HG02885 (cell line): Measurements from ENCODE around the gene JUN.

Experiments
- ATAC-seq: cut with Tn5 transposase; IDR thresholded peaks from one replicate; pipeline ENCODE4 v1.9.1; 2021; ENCODE audit warnings: mild to moderate bottlenecking; ENCODE audit not compliant: unreplicated experiment, poor library complexity

JUN gene

DNA sequence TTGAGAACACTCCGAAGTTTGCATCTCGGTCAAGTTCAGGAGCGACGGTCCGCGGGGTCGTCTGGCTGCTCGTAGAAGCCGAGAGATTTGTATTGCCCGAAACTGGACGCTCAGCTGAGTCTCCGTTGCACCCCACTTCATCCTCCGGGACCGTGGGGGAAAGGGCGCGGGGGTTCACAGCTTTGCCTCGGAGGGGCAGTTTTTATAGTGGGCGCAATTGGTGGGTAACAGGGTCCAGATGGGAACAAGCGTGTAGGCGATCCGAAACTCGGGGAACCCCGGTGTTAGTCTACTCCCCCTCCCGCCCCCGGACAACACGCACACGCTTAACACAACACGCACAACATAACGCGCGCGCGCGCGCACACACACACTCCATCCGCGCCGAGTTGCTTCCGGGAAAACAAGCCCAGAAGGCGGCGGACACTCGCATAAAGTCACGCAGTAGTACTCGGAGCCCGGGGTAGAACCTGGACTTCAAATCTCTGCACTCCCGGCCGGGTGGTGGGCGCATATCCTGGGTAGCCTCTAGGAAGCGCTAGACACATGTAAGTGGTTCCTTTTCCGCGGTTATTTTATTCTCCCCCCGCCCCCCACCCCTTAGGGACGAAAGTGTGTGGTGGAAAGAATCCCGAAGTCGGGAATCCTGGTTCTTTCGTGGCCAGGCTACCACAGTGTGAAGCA, 1.1 kb upstream of the JUN start:
- ATAC-seq, result no peak

GRCh38 chr1:58783090-58783992, 506 bp downstream of the JUN start:
- ATAC-seq, result peak; percentile 14

- ATAC-seq, result peak; percentile 19
Measured at GRCh38 chr1:58782178-58783089, 1.4 kb downstream of the JUN start.

DNA sequence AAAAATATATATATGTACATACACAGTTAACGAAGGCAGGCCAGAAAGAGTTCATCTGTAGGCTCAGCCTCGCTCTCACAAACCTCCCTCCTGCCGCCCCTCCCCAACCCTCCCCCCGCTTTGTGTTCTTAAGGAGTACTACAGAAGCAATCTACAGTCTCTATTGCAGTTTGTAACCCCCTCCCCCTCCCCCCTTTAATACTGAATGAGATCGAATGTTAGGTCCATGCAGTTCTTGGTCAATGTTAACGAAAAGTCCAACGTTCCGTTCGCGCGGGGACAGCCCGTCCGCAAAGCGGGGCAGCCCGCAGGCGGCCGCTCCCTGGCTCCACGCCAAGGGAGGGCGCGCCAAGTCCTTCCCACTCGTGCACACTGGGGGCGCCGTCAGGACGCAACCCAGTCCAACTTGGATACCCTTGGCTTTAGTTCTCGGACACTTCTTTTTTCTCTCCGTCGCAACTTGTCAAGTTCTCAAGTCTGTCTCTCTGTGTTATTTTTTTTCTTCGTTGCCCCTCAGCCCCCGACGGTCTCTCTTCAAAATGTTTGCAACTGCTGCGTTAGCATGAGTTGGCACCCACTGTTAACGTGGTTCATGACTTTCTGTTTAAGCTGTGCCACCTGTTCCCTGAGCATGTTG, 2.2 kb downstream of the JUN start:
- no peak for ATAC-seq

DNA sequence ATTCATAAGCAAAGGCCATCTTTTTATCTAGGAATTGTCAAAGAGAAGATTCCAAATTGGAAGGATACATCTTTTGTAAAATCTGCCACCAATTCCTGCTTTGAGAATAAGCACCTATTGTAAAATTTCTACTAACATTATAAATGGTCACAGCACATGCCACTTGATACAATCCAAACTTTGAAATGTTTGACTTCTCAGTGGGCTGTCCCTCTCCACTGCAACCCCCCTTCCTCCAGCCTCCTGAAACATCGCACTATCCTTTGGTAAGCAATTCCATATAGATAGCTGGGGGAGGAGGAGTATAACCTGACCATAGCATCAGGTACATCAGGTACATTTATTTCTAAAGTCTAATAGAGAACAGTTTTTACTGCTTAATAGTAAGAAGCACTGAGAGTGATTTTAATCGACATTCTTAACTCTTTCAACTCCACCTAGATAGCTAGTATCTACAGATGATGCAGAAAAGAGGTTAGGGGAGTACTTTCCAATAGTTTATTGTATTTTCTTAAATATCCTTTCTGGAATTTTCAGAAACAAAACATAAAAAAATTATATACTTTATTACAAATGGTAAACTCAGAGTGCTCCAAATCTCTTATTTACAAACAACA, 2.9 kb downstream of the JUN start:
- ATAC-seq, result no peak

DNA sequence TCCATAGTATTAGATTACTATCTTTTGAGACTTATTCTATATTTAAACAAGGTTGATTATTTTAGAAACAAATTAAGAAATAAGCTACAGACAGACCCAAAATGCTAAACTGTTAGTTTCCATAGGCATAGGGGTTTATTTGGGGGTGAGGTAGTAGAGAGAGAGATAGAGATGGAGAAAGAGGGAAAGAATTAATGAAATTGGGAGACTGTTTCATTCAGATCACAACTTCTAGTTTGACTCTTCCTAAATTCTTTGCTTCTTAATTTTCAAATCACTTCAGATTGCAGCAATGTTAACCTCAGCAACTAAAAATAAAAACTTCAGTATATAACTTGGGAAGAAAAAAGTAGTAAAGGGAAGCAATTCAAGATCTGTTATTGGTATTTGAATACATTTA, 3.4 kb downstream of the JUN start:
- no peak for ATAC-seq

DNA sequence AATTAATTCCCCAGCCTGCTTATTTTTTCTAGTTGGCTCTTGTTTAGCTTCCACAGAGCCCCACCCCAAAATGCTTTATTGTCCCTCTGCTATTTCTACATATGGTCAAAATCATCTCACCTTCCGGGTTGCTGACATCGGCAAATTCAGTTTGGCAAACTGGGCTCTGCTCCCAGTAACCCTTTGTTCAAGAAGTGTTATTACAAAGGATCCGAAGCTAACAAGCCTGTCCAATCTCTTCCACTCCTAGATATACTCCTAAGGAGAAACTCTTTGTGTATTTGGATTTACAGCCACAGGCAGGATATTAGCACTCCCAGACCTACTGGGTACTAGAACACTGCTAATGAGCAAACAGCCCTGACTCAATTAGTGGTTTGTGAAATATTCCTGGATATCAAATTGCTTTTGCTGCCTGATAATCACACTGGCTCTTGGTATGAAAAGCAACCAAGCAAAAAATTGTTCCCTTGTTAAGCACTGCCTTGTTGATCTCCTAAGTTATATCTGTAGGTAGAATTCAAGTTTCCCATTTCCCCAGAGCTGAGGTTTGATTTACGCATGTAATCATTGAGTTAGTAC, 4.0 kb downstream of the JUN start:
- no peak for ATAC-seq

GRCh38 chr1:58779059-58779754, 4.6 kb downstream of the JUN start:
- ATAC-seq, result no peak

- ATAC-seq, result no peak
Measured at GRCh38 chr1:58778385-58779000, 5.4 kb downstream of the JUN start.

DNA sequence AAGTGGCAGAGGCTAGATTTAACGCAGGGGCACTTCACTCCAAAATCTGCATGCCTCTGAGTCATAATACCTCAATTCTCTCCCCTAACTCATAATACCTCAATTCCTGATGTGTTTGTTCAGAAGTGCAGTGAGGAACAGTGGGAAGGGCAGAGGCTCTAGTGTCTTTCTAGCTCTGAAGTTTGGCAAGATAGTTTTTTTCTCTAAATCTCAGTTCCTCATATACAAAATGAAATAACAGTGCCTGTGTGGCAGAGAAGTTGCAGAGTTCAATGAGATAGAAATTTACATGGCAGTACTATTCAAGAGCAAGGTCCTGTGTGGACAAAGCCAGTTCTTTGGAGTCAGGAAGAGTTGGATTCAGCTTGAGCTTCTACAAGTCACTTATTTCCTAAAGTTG, 9.8 kb downstream of the JUN start:
- no peak for ATAC-seq

- ATAC-seq, result no peak
Measured at GRCh38 chr1:58773406-58773840, 10.4 kb downstream of the JUN start.

GRCh38 chr1:58769809-58770320, 14.0 kb downstream of the JUN start:
- ATAC-seq, result peak; percentile 52

DNA sequence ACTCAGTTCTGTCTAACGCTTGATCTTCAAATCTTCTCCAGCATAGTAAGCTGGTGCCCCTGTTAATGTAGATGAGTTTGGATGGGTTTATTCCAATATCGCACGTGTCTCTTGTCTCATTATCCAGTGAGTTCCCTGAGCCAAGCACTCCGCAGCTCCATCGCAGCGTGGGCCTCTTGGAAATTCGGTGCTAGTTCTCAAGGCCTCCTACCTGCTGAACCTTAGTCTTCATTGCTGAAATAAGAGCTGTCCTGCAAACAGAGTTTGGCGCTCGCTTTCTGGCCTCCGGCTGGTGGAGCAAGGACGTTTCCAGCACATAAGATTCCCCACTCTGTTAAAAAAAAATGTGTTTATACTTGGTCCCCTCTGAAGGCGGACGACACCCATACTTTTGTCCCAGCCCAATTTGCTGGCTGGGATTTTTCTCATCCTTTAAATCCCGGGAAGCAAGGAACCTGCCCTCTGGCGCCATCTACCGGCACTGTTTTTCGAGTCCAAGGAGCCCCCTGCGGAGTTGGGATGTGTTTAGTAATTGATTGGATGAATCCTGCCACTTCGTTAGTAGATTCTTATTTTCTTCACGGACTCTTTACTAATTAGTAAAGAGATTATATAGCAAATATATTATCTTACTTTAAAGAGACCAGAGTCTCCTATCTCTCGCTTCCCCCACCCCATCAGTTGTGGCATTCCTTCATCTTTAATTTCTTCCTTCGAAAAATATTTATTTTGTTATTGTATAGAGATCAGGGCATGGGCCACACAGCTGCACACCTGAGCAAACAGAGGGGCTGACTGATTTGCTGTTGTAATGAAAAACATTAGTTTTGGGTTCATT, 14.7 kb downstream of the JUN start:
- ATAC-seq, result no peak

DNA sequence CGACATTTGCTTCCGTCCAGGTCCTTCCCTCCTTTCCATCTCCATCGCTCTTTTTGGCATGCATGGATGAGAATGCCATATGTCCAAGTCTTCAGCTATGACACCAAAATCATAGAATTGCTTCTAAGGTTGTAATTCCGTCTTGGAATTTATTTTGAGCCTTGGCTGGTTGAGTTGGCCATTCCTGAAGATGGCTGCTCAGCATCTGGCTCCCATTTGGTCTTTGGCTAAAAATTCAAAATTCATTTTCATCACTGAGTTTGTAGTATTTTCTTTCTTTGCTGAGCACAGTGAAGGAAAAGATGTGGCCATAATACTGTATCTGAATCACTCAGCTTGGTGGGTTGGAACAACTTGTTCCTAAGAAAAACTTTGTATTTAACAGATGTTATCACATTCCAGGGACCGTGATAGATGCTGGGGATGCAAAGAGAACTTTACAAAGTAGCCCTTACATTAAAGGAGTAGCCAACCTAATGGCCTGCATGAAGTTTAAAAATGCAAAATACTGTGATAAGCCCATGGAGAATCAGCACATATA, 15.6 kb downstream of the JUN start:
- ATAC-seq, result no peak

DNA sequence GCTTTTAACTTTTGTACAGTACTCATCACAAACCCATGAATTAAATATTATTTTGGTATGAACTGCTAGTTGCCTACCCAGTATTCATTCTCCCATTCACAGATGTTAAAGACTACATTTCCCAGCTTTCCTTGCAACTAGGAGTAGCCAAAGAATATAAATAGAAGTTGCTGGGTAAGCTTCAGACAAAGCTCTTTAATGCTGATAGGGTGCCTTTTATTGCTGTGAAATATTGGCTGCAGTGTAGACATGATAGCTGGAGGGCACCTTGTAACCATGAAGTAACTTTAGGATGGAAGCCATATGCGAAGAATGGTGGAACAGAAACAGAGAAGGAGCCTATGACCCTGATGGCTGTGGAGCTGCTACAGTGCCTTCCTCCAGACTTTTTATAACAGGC, 16.7 kb downstream of the JUN start:
- ATAC-seq, result no peak

GRCh38 chr1:58765441-58765840, 18.4 kb downstream of the JUN start:
- ATAC-seq, result no peak

DNA sequence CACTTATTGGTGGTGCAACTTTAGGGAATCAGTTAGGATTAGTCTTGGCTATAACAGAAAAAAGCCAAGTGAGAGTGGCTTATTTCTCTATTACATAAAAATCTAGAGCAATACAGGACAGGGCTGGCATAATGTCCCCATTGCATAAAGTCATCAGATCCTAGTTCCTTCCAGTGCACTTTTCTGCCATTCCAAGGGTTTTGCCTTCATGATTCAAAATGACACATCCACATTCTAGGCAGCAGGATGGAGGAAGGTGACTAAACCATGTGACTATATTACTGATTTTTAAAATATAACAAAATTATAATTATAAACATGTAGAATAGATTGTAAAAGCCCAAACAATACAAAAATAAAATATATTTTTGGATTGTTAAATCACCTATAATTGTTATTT, 18.8 kb downstream of the JUN start:
- no peak for ATAC-seq
